Forelimb muscle (tissue), 1 donor: Measurements from ENCODE around the gene DMBT1. TPM values are rescaled to one million over a fixed set of nuclear protein-coding genes. Genes with fewer than 3 reads are reported as not detected.

Source experiments
- DNase-seq: peaks from one replicate; pipeline ENCODE4 v3.0.0-alpha.2; 2013; ENCODE audit warnings: low read depth
- polyA plus RNA-seq: library from polyadenylated mRNA; unstranded; fragments of 120-200 nt; gene quantifications from one replicate; pipeline ENCODE4 v1.2.1, GENCODE V29; 2013; ENCODE audit not compliant: insufficient read length

The DMBT1 gene
- polyA plus RNA-seq, 1 donor = not detected

- no peak for DNase-seq
These were observed 109.3 kb downstream of the DMBT1 start for GRCh38 chr10:122669842-122670241.

- DNase-seq = no peak
These were observed 110.8 kb downstream of the DMBT1 start for GRCh38 chr10:122671355-122671754.

GRCh38 chr10:122672655-122673054 is 112.1 kb downstream of the DMBT1 start:
- DNase-seq = no peak

- no peak for DNase-seq
These were observed 112.7 kb downstream of the DMBT1 start for GRCh38 chr10:122673269-122673668.

GRCh38 chr10:122673731-122674130 is 113.2 kb downstream of the DMBT1 start:
- DNase-seq = no peak

GRCh38 chr10:122674781-122675180 is 114.2 kb downstream of the DMBT1 start:
- no peak for DNase-seq

- no peak for DNase-seq
These were observed 114.7 kb downstream of the DMBT1 start for GRCh38 chr10:122675278-122675677.

- DNase-seq = no peak
These were observed 117.7 kb downstream of the DMBT1 start for GRCh38 chr10:122678266-122678665.

- DNase-seq = no peak
These were observed 122.0 kb downstream of the DMBT1 start for GRCh38 chr10:122682522-122682921.

- no peak for DNase-seq
These were observed 127.9 kb downstream of the DMBT1 start for GRCh38 chr10:122688293-122688989.

- DNase-seq = no peak
These were observed 128.7 kb downstream of the DMBT1 start for GRCh38 chr10:122689146-122689820.

- DNase-seq = no peak
These were observed 132.2 kb downstream of the DMBT1 start for GRCh38 chr10:122692744-122693143.

Other genes starting within 250 kb of the DMBT1 start
- 32.3 TPM for gene PLEKHA1, start 186.0 kb upstream of the DMBT1 start, polyA plus RNA-seq
- not detected for gene ARMS2, start 106.1 kb upstream of the DMBT1 start, polyA plus RNA-seq
- 74.3 TPM for gene HTRA1, start 99.2 kb upstream of the DMBT1 start, polyA plus RNA-seq
- not detected for gene C10orf120, start 139.1 kb downstream of the DMBT1 start, polyA plus RNA-seq